ENCODE measurements around the gene EFCAB12.

The EFCAB12 gene

GRCh38 chr3:129448186-129448895, 19.9 kb upstream of the EFCAB12 start:
- TF ChIP-seq, protein P1, sequence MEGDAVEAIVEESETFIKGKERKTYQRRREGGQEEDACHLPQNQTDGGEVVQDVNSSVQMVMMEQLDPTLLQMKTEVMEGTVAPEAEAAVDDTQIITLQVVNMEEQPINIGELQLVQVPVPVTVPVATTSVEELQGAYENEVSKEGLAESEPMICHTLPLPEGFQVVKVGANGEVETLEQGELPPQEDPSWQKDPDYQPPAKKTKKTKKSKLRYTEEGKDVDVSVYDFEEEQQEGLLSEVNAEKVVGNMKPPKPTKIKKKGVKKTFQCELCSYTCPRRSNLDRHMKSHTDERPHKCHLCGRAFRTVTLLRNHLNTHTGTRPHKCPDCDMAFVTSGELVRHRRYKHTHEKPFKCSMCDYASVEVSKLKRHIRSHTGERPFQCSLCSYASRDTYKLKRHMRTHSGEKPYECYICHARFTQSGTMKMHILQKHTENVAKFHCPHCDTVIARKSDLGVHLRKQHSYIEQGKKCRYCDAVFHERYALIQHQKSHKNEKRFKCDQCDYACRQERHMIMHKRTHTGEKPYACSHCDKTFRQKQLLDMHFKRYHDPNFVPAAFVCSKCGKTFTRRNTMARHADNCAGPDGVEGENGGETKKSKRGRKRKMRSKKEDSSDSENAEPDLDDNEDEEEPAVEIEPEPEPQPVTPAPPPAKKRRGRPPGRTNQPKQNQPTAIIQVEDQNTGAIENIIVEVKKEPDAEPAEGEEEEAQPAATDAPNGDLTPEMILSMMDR (IDR thresholded peaks at IDR 0.05; ENCODE audit: borderline replicate concordance, control extremely low read depth, extremely low read depth, insufficient read depth, missing control alignments): no peak
- DNase-seq (ENCODE audit: low spot score): no peak
- in situ Hi-C loops (cut with MboI; ENCODE audit: low sequenced_read_pairs, unreplicated experiment): no loop called here

GRCh38 chr3:129446926-129447325, 18.5 kb upstream of the EFCAB12 start:
- in situ Hi-C loops (cut with MboI; ENCODE audit: low sequenced_read_pairs, unreplicated experiment): no loop called here
- TF ChIP-seq, protein P1 (IDR thresholded peaks at IDR 0.05; ENCODE audit: borderline replicate concordance, control extremely low read depth, extremely low read depth, insufficient read depth, missing control alignments): no peak
- DNase-seq (ENCODE audit: low spot score): no peak

DNA sequence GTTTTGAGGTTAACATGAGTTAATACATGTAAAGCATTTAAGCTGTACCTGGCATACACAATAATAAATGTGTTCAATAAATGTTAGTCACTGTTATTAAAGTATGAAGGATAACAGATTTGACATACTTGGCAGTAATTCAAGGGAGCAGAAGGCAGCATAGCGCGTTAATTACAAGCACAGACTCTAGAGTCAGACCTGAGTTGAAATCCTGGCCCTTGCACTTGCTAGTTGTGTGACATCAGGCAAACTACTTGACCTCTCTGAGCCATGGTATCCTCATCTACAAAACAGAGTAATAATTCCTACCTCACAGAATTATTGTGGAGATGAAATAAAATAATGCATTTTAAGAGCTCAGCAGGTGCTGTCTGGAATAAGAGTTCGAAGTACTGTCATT, 17.0 kb upstream of the EFCAB12 start:
- no peak for DNase-seq (ENCODE audit: low spot score)
- in situ Hi-C loops (cut with MboI; ENCODE audit: low sequenced_read_pairs, unreplicated experiment): no loop called here

GRCh38 chr3:129442947-129443346, 14.5 kb upstream of the EFCAB12 start:
- in situ Hi-C loops (cut with MboI; ENCODE audit: low sequenced_read_pairs, unreplicated experiment): no loop called here
- DNase-seq (ENCODE audit: low spot score): no peak
- TF ChIP-seq, protein P1 (IDR thresholded peaks at IDR 0.05; ENCODE audit: borderline replicate concordance, control extremely low read depth, extremely low read depth, insufficient read depth, missing control alignments): no peak

More for the DNA sequence above, 17.0 kb upstream of the EFCAB12 start:
- TF ChIP-seq, protein P1 (IDR thresholded peaks at IDR 0.05; ENCODE audit: borderline replicate concordance, control extremely low read depth, extremely low read depth, insufficient read depth, missing control alignments): no peak

DNA sequence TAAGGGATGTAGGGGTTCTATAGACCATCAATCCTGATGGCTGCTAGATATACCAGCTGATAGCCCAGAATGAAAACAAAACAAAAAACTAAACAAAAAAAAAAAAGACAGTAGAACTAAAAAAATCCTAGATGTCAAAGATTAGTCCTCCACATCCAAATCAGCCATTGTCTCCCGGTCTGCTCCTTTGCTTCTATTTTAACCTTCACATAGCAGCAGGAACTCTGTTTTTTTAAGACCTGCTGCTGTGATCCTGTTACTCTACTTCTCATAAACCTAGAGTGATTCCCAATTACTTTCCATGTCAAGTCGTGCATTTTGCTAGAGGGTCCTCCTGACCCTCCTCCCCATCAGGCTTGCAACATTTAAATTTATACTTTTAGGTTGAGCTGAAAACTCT, 14.1 kb upstream of the EFCAB12 start:
- DNase-seq (ENCODE audit: low spot score): no peak
- in situ Hi-C loops (cut with MboI; ENCODE audit: low sequenced_read_pairs, unreplicated experiment): no loop called here
- TF ChIP-seq, protein P1 (IDR thresholded peaks at IDR 0.05; ENCODE audit: borderline replicate concordance, control extremely low read depth, extremely low read depth, insufficient read depth, missing control alignments): no peak

DNA sequence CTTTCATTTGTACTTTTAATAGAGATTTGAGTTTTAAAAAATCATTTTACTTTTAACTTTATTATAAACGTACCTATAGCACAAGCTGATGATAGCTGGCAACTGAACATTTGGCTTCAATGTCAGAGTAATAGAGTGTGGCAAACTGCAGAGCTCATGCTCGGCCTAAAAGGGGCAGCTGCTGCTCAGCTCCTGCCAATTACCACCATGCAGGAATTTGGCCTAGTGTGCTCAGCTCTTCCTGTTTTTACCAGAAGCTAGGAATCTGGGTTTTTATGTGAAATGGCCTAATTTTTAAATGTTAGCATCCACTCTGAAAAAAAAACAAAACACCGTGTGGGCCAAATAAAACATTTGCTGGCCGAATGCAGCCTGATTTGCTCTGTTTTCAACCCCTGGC, 13.3 kb upstream of the EFCAB12 start:
- TF ChIP-seq, protein P1 (IDR thresholded peaks at IDR 0.05; ENCODE audit: borderline replicate concordance, control extremely low read depth, extremely low read depth, insufficient read depth, missing control alignments): no peak
- in situ Hi-C loops (cut with MboI; ENCODE audit: low sequenced_read_pairs, unreplicated experiment): no loop called here
- no peak for DNase-seq (ENCODE audit: low spot score)

Data from GM13976 (cell line).